Trophoblast cell (in vitro differentiated cells and primary cell): ENCODE results near the gene QRFP.

Source experiments
- DNase-seq, 2 donors: peaks; one replicate each; pipeline ENCODE4 v3.0.0-alpha.2; 2016
- H2AFZ ChIP-seq: 2 replicates; pipeline ENCODE4 v1.6.1; 2013; ENCODE audit warnings: low read length, moderate library complexity, mild to moderate bottlenecking; ENCODE audit not compliant: insufficient read depth, poor library complexity
- H2AK5ac ChIP-seq: 2 replicates; pipeline ENCODE4 v1.6.1; 2013; ENCODE audit warnings: mild to moderate bottlenecking, low read length
- H2BK120ac ChIP-seq: 2 replicates; pipeline ENCODE4 v1.6.1; 2013; ENCODE audit warnings: low read length, mild to moderate bottlenecking, moderate library complexity; ENCODE audit not compliant: insufficient read depth, poor library complexity
- H2BK12ac ChIP-seq: 2 replicates; pipeline ENCODE4 v1.6.1; 2013; ENCODE audit warnings: mild to moderate bottlenecking, low read length, moderate library complexity
- H2BK5ac ChIP-seq: 2 replicates; pipeline ENCODE4 v1.6.1; 2013; ENCODE audit warnings: low read length, low read depth, moderate library complexity, mild to moderate bottlenecking; ENCODE audit not compliant: poor library complexity
- H3K14ac ChIP-seq: 2 replicates; pipeline ENCODE4 v1.6.1; 2013; ENCODE audit warnings: mild to moderate bottlenecking, low read length
- H3K18ac ChIP-seq: 2 replicates; pipeline ENCODE4 v1.6.1; 2013; ENCODE audit warnings: mild to moderate bottlenecking, low read length
- H3K23ac ChIP-seq: 2 replicates; pipeline ENCODE4 v1.6.1; 2013; ENCODE audit warnings: low read length
- H3K27ac ChIP-seq: 2 replicates; pipeline ENCODE4 v1.5.1; 2013; ENCODE audit warnings: low read depth, mild to moderate bottlenecking, inconsistent platforms, low read length, moderate library complexity
- H3K27me3 ChIP-seq: 2 replicates; pipeline ENCODE4 v1.6.1; 2013; ENCODE audit warnings: inconsistent platforms, mild to moderate bottlenecking, low read length, moderate library complexity; ENCODE audit not compliant: insufficient read depth
- H3K36me3 ChIP-seq, 2 experiments: 1 replicate in 1 of 2; 2 replicates in 1 of 2; pipeline ENCODE4 v1.6.1; 2013; ENCODE audit warnings: low read length in 2 of 2, mild to moderate bottlenecking in 2 of 2, moderate library complexity in 1 of 2; ENCODE audit not compliant: insufficient read depth in 2 of 2, control insufficient read depth in 1 of 2
- H3K4ac ChIP-seq: 2 replicates; pipeline ENCODE4 v1.6.1; 2013; ENCODE audit warnings: low read depth, mild to moderate bottlenecking, low read length, moderate library complexity
- H3K4me1 ChIP-seq, 2 experiments: 1 replicate in 1 of 2; 2 replicates in 1 of 2; pipeline ENCODE4 v1.6.1; 2013; ENCODE audit warnings: low read length in 2 of 2, mild to moderate bottlenecking in 2 of 2, moderate library complexity in 1 of 2; ENCODE audit not compliant: insufficient read depth in 2 of 2, control insufficient read depth in 1 of 2
- H3K4me2 ChIP-seq: 2 replicates; pipeline ENCODE4 v1.6.1; 2013; ENCODE audit warnings: inconsistent platforms, mild to moderate bottlenecking, low read length, moderate library complexity
- H3K4me3 ChIP-seq: 2 replicates; pipeline ENCODE4 v1.5.1; 2013; ENCODE audit warnings: mild to moderate bottlenecking, low read depth, low read length, inconsistent platforms
- H3K79me1 ChIP-seq: one replicate; pipeline ENCODE4 v1.6.1; 2013; ENCODE audit warnings: low read length
- H3K79me2 ChIP-seq: 2 replicates; pipeline ENCODE4 v1.6.1; 2013; ENCODE audit warnings: low read length, mild to moderate bottlenecking; ENCODE audit not compliant: control insufficient read depth, insufficient read depth, poor library complexity
- H3K9ac ChIP-seq: 2 replicates; pipeline ENCODE4 v1.6.1; 2013; ENCODE audit warnings: mild to moderate bottlenecking, low read length
- H3K9me3 ChIP-seq: 2 replicates; pipeline ENCODE4 v1.6.1; 2013; ENCODE audit warnings: low read depth, mild to moderate bottlenecking, control low read depth, inconsistent platforms, low read length; ENCODE audit not compliant: insufficient read depth
- H4K12ac ChIP-seq: 2 replicates; pipeline ENCODE4 v1.6.1; 2013; ENCODE audit warnings: low read depth, mild to moderate bottlenecking, low read length, moderate library complexity
- H4K8ac ChIP-seq: 2 replicates; pipeline ENCODE4 v1.6.1; 2013; ENCODE audit warnings: low read depth, mild to moderate bottlenecking, low read length, moderate library complexity
- H4K91ac ChIP-seq: one replicate; pipeline ENCODE4 v1.6.1; 2013; ENCODE audit warnings: low read depth, mild to moderate bottlenecking, low read length, moderate library complexity
- WGBS: extraction: QIAGEN DNeasy Blood & Tissue Kit; methylation state at CpG from one replicate; pipeline ENCODE4 v1.1.7; 2013; ENCODE audit warnings: missing lambda C conversion rate; ENCODE audit not compliant: insufficient read length, insufficient coverage; ENCODE audit errors: extremely low coverage; 5-methylcytosine and 5-hydroxymethylcytosine counted together

QRFP gene

GRCh38 chr9:130927995-130928900 is 31.6 kb upstream of the QRFP start:
- no peak overlapping the region for H3K18ac ChIP-seq
- no peak overlapping the region for H2BK120ac ChIP-seq
- no peaks in the 10 kb centered on the region for H3K79me2 ChIP-seq
- no peak overlapping the region for H3K14ac ChIP-seq
- no peak overlapping the region for H3K4me3 ChIP-seq
- H2AFZ ChIP-seq, result no peak overlapping the region
- H2AK5ac ChIP-seq, result no peak overlapping the region
- no peak overlapping the region for H4K91ac ChIP-seq
- no peaks in the 10 kb centered on the region for H3K79me1 ChIP-seq
- no peak overlapping the region for H4K8ac ChIP-seq
- no peak overlapping the region for H3K23ac ChIP-seq
- no peak overlapping the region for H4K12ac ChIP-seq
- H3K4me1 ChIP-seq, result no peaks in the 10 kb centered on the region
- WGBS, result no CpG with 5 or more reads among the region's 14 CpGs
- no peak overlapping the region for H3K4ac ChIP-seq
- H3K27me3 ChIP-seq, result no peaks in the 10 kb centered on the region
- H3K4me2 ChIP-seq, result no peak overlapping the region
- H3K27ac ChIP-seq, result no peak overlapping the region
- no peak for DNase-seq
- no peak overlapping the region for H2BK12ac ChIP-seq
- H2BK5ac ChIP-seq, result no peak overlapping the region
- H3K9ac ChIP-seq, result no peak overlapping the region
- no peaks in the 10 kb centered on the region for H3K9me3 ChIP-seq
- H3K36me3 ChIP-seq, result no peaks in the 10 kb centered on the region

DNA sequence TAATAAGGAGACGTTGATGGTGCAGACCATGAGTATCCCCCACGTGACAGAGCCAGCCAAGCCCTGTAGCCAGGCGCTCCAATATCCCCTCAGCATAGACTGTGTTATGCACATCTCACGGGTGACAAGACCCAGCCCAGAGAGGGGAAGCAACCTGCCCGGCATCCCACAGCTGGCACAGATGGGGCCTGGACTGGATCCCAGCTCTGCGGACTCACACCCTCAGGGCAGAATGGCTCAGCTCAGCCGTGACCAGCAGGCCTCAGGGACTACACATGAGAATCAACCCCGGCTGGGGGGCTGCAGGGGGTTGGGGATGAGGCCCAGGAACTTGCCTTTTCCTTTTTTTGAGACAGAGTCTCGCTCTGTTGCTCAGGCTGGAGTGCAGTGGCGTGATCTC is 30.7 kb upstream of the QRFP start:
- H3K27me3 ChIP-seq, result no peaks in the 10 kb centered on the region

DNA sequence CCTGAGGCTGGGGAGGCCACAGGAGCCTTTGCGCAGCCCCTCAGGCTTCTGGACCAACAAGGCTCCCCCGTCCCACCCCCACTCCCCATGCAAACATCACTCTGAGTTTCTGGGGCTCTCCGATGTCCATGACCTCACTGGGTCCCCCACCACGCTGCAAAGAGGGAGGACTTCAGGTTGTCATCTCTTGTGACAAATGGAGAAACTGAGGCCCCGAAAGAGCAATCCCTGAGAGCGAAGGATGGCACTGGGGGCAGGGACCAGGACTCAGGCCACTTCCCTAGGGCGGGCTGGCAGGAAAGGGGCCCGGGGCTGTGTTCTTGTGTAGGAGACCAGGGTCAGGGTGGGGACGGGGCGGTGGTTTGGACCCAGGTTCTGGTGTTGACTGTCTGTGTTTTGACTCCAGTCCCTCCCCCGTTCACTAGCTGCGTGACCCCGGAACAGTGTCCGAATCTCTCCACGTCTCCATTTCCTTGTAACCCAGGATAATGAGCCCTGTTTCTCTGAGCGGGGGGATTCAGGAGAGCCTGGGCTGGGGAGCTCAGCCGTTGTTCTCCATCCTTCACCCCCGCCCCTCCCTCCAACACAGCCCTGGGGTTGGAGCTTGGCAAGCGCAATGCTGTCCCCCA is 28.6 kb upstream of the QRFP start:
- H2AFZ ChIP-seq, result no peak overlapping the region
- H2BK12ac ChIP-seq, result no peak overlapping the region
- H4K12ac ChIP-seq, result no peak overlapping the region
- no peak overlapping the region for H3K9ac ChIP-seq
- no peak overlapping the region for H2AK5ac ChIP-seq
- H2BK5ac ChIP-seq, result no peak overlapping the region
- H2BK120ac ChIP-seq, result no peak overlapping the region
- no peak overlapping the region for H3K4me3 ChIP-seq
- no peak overlapping the region for H4K91ac ChIP-seq
- H3K79me1 ChIP-seq, result no peaks in the 10 kb centered on the region
- no peak for DNase-seq
- H3K4me2 ChIP-seq, result no peak overlapping the region
- no peak overlapping the region for H3K23ac ChIP-seq
- no peaks in the 10 kb centered on the region for H3K79me2 ChIP-seq
- no peaks in the 10 kb centered on the region for H3K9me3 ChIP-seq
- H3K4me1 ChIP-seq, result no peaks in the 10 kb centered on the region
- H3K36me3 ChIP-seq, result no peaks in the 10 kb centered on the region
- no peak overlapping the region for H3K14ac ChIP-seq
- no peak overlapping the region for H3K27ac ChIP-seq
- no peak overlapping the region for H3K4ac ChIP-seq
- H4K8ac ChIP-seq, result no peak overlapping the region
- WGBS, result no CpG with 5 or more reads among the region's 19 CpGs
- no peak overlapping the region for H3K18ac ChIP-seq
- no peaks in the 10 kb centered on the region for H3K27me3 ChIP-seq

More for the DNA sequence above, 30.7 kb upstream of the QRFP start:
- no peak overlapping the region for H2BK120ac ChIP-seq
- H3K9me3 ChIP-seq, result no peaks in the 10 kb centered on the region
- no peak overlapping the region for H2AFZ ChIP-seq
- no peak overlapping the region for H3K4ac ChIP-seq
- H3K18ac ChIP-seq, result no peak overlapping the region
- H3K4me3 ChIP-seq, result no peak overlapping the region
- H2BK12ac ChIP-seq, result no peak overlapping the region
- H4K8ac ChIP-seq, result no peak overlapping the region
- H4K91ac ChIP-seq, result no peak overlapping the region
- no peak overlapping the region for H3K9ac ChIP-seq
- H3K4me2 ChIP-seq, result no peak overlapping the region
- H3K79me1 ChIP-seq, result no peaks in the 10 kb centered on the region
- no peak overlapping the region for H2AK5ac ChIP-seq
- H3K36me3 ChIP-seq, result no peaks in the 10 kb centered on the region
- no peak overlapping the region for H2BK5ac ChIP-seq
- H3K27ac ChIP-seq, result no peak overlapping the region
- WGBS, result no CpG with 5 or more reads among the region's 10 CpGs
- no peaks in the 10 kb centered on the region for H3K4me1 ChIP-seq
- H4K12ac ChIP-seq, result no peak overlapping the region
- no peaks in the 10 kb centered on the region for H3K79me2 ChIP-seq
- no peak for DNase-seq
- no peak overlapping the region for H3K14ac ChIP-seq
- no peak overlapping the region for H3K23ac ChIP-seq

GRCh38 chr9:130924448-130924788 is 27.8 kb upstream of the QRFP start:
- H2AFZ ChIP-seq, result no peak overlapping the region
- no peak overlapping the region for H2BK12ac ChIP-seq
- H3K27ac ChIP-seq, result no peak overlapping the region
- H3K79me2 ChIP-seq, result no peaks in the 10 kb centered on the region
- H3K18ac ChIP-seq, result no peak overlapping the region
- WGBS, result no CpG with 5 or more reads among the region's 10 CpGs
- H3K4ac ChIP-seq, result no peak overlapping the region
- DNase-seq, result no peak
- H3K23ac ChIP-seq, result no peak overlapping the region
- H3K9me3 ChIP-seq, result no peaks in the 10 kb centered on the region
- no peak overlapping the region for H2BK5ac ChIP-seq
- H3K4me3 ChIP-seq, result no peak overlapping the region
- no peak overlapping the region for H4K8ac ChIP-seq
- no peak overlapping the region for H2AK5ac ChIP-seq
- H3K27me3 ChIP-seq, result no peaks in the 10 kb centered on the region
- no peak overlapping the region for H4K91ac ChIP-seq
- H2BK120ac ChIP-seq, result no peak overlapping the region
- H3K79me1 ChIP-seq, result no peaks in the 10 kb centered on the region
- H4K12ac ChIP-seq, result no peak overlapping the region
- no peaks in the 10 kb centered on the region for H3K4me1 ChIP-seq
- no peaks in the 10 kb centered on the region for H3K36me3 ChIP-seq
- no peak overlapping the region for H3K14ac ChIP-seq
- H3K9ac ChIP-seq, result no peak overlapping the region
- no peak overlapping the region for H3K4me2 ChIP-seq
